Neural progenitor cell (in vitro differentiated cells): ENCODE measurements around the gene LIN7B. TPM values are rescaled to one million over a fixed set of nuclear protein-coding genes. Genes with fewer than 3 reads are reported as not detected.

Experiments used
- DNase-seq: peaks from one replicate; pipeline ENCODE4 v3.0.0-alpha.2; 2016; ENCODE audit warnings: low spot score
- H2AFZ ChIP-seq: fragments of 200-600 bp; sonication (generic); replicated peaks from 2 replicates; pipeline ENCODE4 v1.6.1; 2016; ENCODE audit warnings: antibody characterized with exemption
- H3F3A ChIP-seq: fragments of 200-600 bp; sonication (generic); 2 replicates; pipeline ENCODE4 v1.6.1; 2016; ENCODE audit warnings: antibody characterized with exemption, low read depth
- H3K27ac ChIP-seq: fragments of 200-600 bp; sonication (generic); 2 replicates; pipeline ENCODE4 v1.5.1; 2016; ENCODE audit warnings: mild to moderate bottlenecking
- H3K27me3 ChIP-seq: fragments of 200-600 bp; sonication (generic); 2 replicates; pipeline ENCODE4 v1.6.1; 2016; ENCODE audit warnings: mild to moderate bottlenecking, moderate library complexity
- H3K36me3 ChIP-seq: fragments of 200-600 bp; sonication (generic); 2 replicates; pipeline ENCODE4 v1.5.1; 2016
- H3K4me1 ChIP-seq: fragments of 200-600 bp; sonication (generic); 2 replicates; pipeline ENCODE4 v1.6.1; 2016; ENCODE audit warnings: mixed run types
- H3K4me2 ChIP-seq: fragments of 200-600 bp; sonication (generic); 2 replicates; pipeline ENCODE4 v1.6.1; 2016
- H3K4me3 ChIP-seq: fragments of 200-600 bp; sonication (generic); 2 replicates; pipeline ENCODE4 v1.5.1; 2016
- H3K79me2 ChIP-seq: fragments of 200-600 bp; sonication (generic); 2 replicates; pipeline ENCODE4 v1.6.1; 2016; ENCODE audit warnings: low read depth
- H3K9ac ChIP-seq: fragments of 200-600 bp; sonication (generic); 2 replicates; pipeline ENCODE4 v1.6.1; 2016
- H3K9me3 ChIP-seq: fragments of 200-600 bp; sonication (generic); 2 replicates; pipeline ENCODE4 v1.5.1; 2016; ENCODE audit warnings: low read depth
- H4K20me1 ChIP-seq: fragments of 200-600 bp; sonication (generic); 2 replicates; pipeline ENCODE4 v1.6.1; 2016; ENCODE audit warnings: low read depth
- H3K27ac Mint-ChIP-seq: 3 replicates; pipeline ENCODE4 v1.8.0; 2021; ENCODE audit warnings: mixed read lengths
- H3K27me3 Mint-ChIP-seq: 2 replicates; pipeline ENCODE4 v1.8.0; 2022; ENCODE audit warnings: low read depth, mild to moderate bottlenecking, inconsistent platforms, moderate library complexity, mixed read lengths; ENCODE audit not compliant: insufficient read depth
- H3K36me3 Mint-ChIP-seq: 3 replicates; pipeline ENCODE4 v1.8.0; 2021; ENCODE audit warnings: mixed read lengths
- H3K4me1 Mint-ChIP-seq: 3 replicates; pipeline ENCODE4 v1.8.0; 2021; ENCODE audit warnings: mixed read lengths
- H3K4me3 Mint-ChIP-seq: 3 replicates; pipeline ENCODE4 v1.8.0; 2021; ENCODE audit warnings: mild to moderate bottlenecking, moderate library complexity, mixed read lengths
- H3K9me3 Mint-ChIP-seq: 3 replicates; pipeline ENCODE4 v1.8.0; 2020; ENCODE audit warnings: mixed read lengths
- EZH2 ChIP-seq: fragments of 200-600 bp; sonication (generic); IDR thresholded peaks from 2 replicates; pipeline ENCODE4 v1.6.1; 2017; ENCODE audit warnings: antibody characterized with exemption, mild to moderate bottlenecking, moderate library complexity
- EZH2phosphoT487 ChIP-seq: fragments of 200-600 bp; sonication (generic); IDR thresholded peaks from 2 replicates; pipeline ENCODE4 v1.6.1; 2017; ENCODE audit warnings: antibody characterized with exemption
- total RNA-seq: library from RNA; depleted of rRNA; stranded (reverse); fragments of >200 nt; gene quantifications from 2 replicates; pipeline ENCODE4 v1.2.3, GENCODE V29; 2015; ENCODE audit warnings: low replicate concordance
- TF ChIP-seq, protein P1 (sequence below): fragments of 200-600 bp; sonication (generic); IDR thresholded peaks from 2 replicates; pipeline ENCODE4 v1.5.1; 2017; ENCODE audit warnings: antibody characterized with exemption, mild to moderate bottlenecking

LIN7B gene
- total RNA-seq, 1 donor from 2014 or later, result 9.7 TPM

DNA sequence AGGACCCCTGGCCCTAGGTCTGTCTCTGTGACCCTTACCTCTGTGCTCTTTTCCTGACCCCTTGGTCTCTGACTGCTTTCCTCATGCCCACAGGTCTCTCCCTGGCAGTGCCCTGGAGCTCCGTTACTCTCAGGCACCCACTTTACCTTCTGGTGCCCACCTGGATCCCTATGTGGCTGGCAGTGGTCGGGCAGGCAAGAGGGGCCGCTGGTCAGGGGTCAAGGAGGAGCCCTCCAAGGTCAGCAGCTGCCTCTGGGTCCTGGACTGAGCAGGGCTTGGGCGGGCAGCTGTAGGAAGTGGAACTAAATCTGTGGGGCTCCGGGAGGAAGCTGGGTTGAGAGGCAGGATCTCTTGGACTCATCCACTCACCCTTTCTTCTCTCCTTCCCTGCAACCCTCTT is 21.5 kb downstream of the LIN7B start:
- Histone ChIP-seq H3K36me3 (no peaks in the 10 kb centered on the region), H4K20me1 (no peaks in the 10 kb centered on the region), H3K4me3 (no peak overlapping the region), H3K4me1 (no peaks in the 10 kb centered on the region), H2AFZ (no peak overlapping the region), H3K9ac (no peak overlapping the region), H3K9me3 (no peaks in the 10 kb centered on the region), H3K4me2 (no peak overlapping the region), H3K79me2 (no peaks in the 10 kb centered on the region), H3K27me3 (no peaks in the 10 kb centered on the region), H3K27ac (no peak overlapping the region), H3F3A (peaks cover 21% of the 10 kb centered on the region)
- no peaks in the 10 kb centered on the region for H3K4me1 Mint-ChIP-seq
- H3K4me3 Mint-ChIP-seq, result peak overlapping the region; percentile 6
- DNase-seq, result no peak
- peaks cover 15% of the 10 kb centered on the region for H3K27me3 Mint-ChIP-seq
- TF ChIP-seq EZH2 (no peak), EZH2phosphoT487 (no peak)
- TF ChIP-seq, protein P1, sequence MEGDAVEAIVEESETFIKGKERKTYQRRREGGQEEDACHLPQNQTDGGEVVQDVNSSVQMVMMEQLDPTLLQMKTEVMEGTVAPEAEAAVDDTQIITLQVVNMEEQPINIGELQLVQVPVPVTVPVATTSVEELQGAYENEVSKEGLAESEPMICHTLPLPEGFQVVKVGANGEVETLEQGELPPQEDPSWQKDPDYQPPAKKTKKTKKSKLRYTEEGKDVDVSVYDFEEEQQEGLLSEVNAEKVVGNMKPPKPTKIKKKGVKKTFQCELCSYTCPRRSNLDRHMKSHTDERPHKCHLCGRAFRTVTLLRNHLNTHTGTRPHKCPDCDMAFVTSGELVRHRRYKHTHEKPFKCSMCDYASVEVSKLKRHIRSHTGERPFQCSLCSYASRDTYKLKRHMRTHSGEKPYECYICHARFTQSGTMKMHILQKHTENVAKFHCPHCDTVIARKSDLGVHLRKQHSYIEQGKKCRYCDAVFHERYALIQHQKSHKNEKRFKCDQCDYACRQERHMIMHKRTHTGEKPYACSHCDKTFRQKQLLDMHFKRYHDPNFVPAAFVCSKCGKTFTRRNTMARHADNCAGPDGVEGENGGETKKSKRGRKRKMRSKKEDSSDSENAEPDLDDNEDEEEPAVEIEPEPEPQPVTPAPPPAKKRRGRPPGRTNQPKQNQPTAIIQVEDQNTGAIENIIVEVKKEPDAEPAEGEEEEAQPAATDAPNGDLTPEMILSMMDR, result no peak
- H3K9me3 Mint-ChIP-seq, result no peaks in the 10 kb centered on the region
- H3K27ac Mint-ChIP-seq, result no peak overlapping the region
- H3K36me3 Mint-ChIP-seq, result peaks cover 22% of the 10 kb centered on the region

DNA sequence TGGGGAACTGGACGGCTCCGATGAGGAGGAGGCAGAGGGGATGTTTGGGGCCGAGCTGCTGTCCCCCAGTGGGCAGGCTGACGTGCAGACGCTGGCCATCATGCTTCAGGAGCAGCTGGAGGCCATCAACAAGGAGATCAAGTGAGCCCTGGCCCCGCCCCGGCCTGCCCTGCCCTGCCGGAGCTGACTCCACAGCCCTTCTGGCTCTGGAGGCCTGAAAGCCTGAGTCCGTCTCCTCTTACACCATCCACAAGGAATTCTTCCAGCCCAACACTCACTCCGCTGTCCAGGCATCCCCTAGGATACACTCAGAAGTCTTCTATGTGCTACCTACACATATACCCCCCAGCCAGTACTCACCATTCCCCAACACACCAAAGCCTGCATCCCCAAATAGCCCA is 22.6 kb downstream of the LIN7B start:
- Mint-ChIP-seq H3K27me3 (peaks cover 15% of the 10 kb centered on the region), H3K4me1 (no peaks in the 10 kb centered on the region), H3K36me3 (peaks cover 22% of the 10 kb centered on the region), H3K27ac (no peak overlapping the region), H3K4me3 (no peak overlapping the region), H3K9me3 (no peaks in the 10 kb centered on the region)
- no peak for TF ChIP-seq EZH2phosphoT487
- no peak for TF ChIP-seq EZH2
- Histone ChIP-seq H3K27me3 (no peaks in the 10 kb centered on the region), H3K79me2 (no peaks in the 10 kb centered on the region), H3F3A (peaks cover 21% of the 10 kb centered on the region), H3K4me1 (no peaks in the 10 kb centered on the region), H3K4me2 (no peak overlapping the region), H3K9ac (no peak overlapping the region), H3K9me3 (no peaks in the 10 kb centered on the region), H3K4me3 (no peak overlapping the region), H3K27ac (no peak overlapping the region), H2AFZ (no peak overlapping the region), H3K36me3 (no peaks in the 10 kb centered on the region), H4K20me1 (no peaks in the 10 kb centered on the region)
- DNase-seq, result no peak

DNA sequence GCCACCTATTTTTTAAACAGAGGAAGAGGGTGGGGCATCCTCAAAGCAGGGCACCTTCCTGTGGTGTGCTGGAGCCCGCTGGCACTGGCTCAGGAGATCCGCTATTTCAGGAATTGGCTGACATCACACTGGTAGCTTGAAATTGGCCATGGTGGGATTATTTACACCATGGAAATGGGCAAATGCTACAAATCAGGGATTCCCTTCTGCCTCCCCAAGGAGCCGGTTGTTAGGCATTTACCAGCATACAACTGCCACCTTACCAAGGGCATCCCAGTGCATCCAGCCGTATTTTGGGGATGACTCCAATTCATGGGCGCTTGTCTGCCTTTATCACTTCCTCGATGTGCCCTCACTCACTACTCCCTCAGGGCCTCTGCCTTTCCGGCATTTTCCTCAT is 26.8 kb downstream of the LIN7B start:
- Histone ChIP-seq H4K20me1 (no peaks in the 10 kb centered on the region), H3K79me2 (no peaks in the 10 kb centered on the region), H3K9ac (no peak overlapping the region), H2AFZ (no peak overlapping the region), H3F3A (peaks cover 11% of the 10 kb centered on the region), H3K27ac (no peak overlapping the region), H3K36me3 (no peaks in the 10 kb centered on the region), H3K4me2 (no peak overlapping the region), H3K27me3 (no peaks in the 10 kb centered on the region), H3K4me3 (no peak overlapping the region), H3K4me1 (no peaks in the 10 kb centered on the region), H3K9me3 (no peaks in the 10 kb centered on the region)
- peaks cover 19% of the 10 kb centered on the region for H3K4me1 Mint-ChIP-seq
- TF ChIP-seq, protein P1, result no peak
- TF ChIP-seq EZH2phosphoT487 (no peak), EZH2 (no peak)
- H3K36me3 Mint-ChIP-seq, result peaks cover 11% of the 10 kb centered on the region
- peak overlapping the region; percentile 10 for H3K4me3 Mint-ChIP-seq
- no peaks in the 10 kb centered on the region for H3K9me3 Mint-ChIP-seq
- no peak for DNase-seq
- no peak overlapping the region for H3K27ac Mint-ChIP-seq
- peaks cover 16% of the 10 kb centered on the region for H3K27me3 Mint-ChIP-seq

DNA sequence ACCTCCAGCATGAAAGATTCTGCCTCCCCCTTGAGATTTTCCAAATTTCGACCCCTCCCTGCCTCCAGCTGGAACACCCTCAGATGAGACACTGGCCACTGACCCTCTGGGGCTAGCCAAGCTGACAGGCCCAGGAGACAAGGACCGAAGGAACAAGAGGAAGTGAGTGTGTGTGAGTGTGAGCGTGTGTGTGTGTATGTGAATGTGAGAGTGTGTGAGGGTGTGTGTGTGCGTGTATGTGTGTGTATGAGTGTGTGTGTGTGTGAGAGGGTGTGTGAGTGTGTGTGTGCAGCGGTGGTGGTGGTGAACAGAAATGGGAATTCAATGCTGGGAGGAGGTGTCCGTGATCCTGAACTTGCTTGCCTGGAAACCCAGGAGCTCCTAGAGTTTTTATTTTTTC is 27.2 kb downstream of the LIN7B start:
- TF ChIP-seq EZH2phosphoT487 (no peak), EZH2 (no peak)
- TF ChIP-seq, protein P1, result no peak
- H3K4me1 Mint-ChIP-seq, result peaks cover 23% of the 10 kb centered on the region
- peak overlapping the region; percentile 10 for H3K4me3 Mint-ChIP-seq
- no peak overlapping the region for H3K27ac ChIP-seq
- no peak overlapping the region for H2AFZ ChIP-seq
- H3K9me3 ChIP-seq, result no peaks in the 10 kb centered on the region
- no peaks in the 10 kb centered on the region for H3K79me2 ChIP-seq
- H3K36me3 ChIP-seq, result no peaks in the 10 kb centered on the region
- H3K4me3 ChIP-seq, result no peak overlapping the region
- H3K4me2 ChIP-seq, result no peak overlapping the region
- no peaks in the 10 kb centered on the region for H4K20me1 ChIP-seq
- H3K27ac Mint-ChIP-seq, result no peak overlapping the region
- no peaks in the 10 kb centered on the region for H3K4me1 ChIP-seq
- no peak for DNase-seq
- peaks cover 8% of the 10 kb centered on the region for H3K36me3 Mint-ChIP-seq
- H3K9me3 Mint-ChIP-seq, result no peaks in the 10 kb centered on the region
- no peaks in the 10 kb centered on the region for H3K27me3 ChIP-seq
- H3F3A ChIP-seq, result peaks cover 14% of the 10 kb centered on the region
- H3K27me3 Mint-ChIP-seq, result peaks cover 16% of the 10 kb centered on the region
- no peak overlapping the region for H3K9ac ChIP-seq
